GM19193 (cell line): ENCODE data around the gene FBXL4.

Experiments used
- POLR2A ChIP-seq: IDR thresholded peaks from 4 replicates; pipeline ENCODE4 v1.6.1; 2011; ENCODE audit not compliant: insufficient read depth, insufficient read length; ENCODE audit errors: extremely low read depth

Gene FBXL4

GRCh38 chr6:98838032-98838431 lies 109.7 kb downstream of the FBXL4 start:
- no peak for TF ChIP-seq POLR2A

DNA sequence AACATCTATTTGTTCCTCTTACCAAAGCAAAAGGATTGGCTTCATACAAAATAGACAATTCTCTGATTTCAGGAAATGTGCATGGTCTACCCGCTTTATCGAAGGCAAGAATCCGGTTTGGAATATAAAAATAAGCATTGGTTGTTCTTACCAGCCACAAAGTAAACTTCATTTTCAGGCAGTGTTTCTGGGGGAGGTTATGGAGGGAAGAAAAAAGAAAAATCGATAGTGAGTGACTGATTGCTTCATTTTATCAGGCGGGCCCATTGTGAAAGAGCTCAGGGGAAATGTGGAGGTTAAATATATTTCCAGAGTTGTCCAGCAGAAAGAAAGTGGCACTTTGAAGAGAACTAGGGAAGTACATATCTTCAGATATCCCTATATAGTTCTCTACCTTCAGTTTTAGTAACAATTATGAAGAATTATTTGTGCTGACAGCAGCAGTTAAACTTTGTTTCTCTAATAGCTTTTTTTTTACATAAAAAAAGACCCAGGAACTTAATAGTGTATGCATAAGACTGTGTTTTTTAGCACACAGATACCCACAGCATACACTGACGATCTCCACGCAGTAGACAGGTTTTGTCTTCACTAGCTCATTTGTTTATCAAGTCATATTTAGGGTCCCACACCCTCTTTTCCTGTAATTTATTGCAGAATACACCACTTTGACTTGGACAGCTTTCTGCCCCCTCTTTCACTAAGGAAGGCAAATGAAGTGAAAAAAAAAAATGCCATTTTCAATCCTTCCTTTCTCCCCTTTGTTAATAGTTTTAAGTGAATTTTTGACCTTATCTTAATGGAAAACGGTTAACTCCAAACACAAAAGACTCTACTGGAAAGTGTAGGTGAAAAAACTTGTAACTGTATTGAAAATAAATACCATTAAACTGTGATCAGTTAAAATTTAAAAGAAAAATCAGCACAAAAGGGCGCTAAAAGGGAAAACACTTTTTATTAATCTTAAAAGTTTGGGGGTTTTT lies 110.5 kb downstream of the FBXL4 start:
- no peak for TF ChIP-seq POLR2A

GRCh38 chr6:98836025-98836961 lies 111.5 kb downstream of the FBXL4 start:
- no peak for TF ChIP-seq POLR2A

- no peak for TF ChIP-seq POLR2A
Measured at GRCh38 chr6:98835149-98836024, 112.4 kb downstream of the FBXL4 start.

DNA sequence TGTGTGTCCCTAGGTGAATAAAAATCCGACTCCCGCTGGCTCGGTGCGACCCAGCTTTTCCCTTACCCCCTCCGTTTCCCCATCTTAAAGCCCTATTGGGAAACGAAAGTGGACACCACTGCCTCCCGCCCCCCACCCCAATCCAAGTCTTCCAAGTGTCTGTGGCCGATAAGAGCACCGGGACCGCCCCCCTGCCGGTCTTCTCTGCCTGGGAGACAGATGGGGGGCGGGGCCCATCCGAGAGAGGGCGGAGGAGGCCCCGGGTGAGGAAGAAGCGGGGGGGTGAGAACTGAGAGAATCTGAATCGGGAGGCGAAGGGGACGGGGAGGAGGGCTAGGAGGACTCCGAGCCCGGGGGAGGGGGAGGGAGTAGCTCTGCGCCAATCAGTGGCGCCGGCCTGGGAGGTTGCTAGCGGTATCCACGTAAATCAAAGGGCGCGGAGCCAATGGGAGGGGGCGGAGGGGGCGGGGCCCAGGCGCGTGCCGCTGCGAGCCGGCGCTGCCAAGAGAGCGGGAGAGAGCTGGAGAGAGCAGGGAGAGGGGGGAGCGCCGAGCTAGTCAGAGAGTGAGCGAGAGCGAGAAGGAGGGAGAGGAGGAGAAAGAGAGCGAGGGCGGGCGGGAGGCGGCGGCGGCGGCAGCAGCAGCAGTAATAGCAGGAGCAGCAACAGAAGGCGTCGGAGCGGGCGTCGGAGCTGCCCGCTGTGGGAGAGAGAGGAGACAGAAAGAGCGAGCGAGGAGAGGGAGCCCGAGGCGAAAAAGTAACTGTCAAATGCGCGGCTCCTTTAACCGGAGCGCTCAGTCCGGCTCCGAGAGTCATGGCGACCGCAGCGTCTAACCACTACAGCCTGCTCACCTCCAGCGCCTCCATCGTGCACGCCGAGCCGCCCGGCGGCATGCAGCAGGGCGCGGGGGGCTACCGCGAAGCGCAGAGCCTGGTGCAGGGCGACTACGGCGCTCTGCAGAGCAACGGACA lies 113.4 kb downstream of the FBXL4 start, which contains the start of gene POU3F2:
TSS of gene POU3F2 (plus strand) at position 515 of the 972 bp plus-strand sequence. CDS start at position 815, 300 bp downstream.
- no peak for TF ChIP-seq POLR2A

DNA sequence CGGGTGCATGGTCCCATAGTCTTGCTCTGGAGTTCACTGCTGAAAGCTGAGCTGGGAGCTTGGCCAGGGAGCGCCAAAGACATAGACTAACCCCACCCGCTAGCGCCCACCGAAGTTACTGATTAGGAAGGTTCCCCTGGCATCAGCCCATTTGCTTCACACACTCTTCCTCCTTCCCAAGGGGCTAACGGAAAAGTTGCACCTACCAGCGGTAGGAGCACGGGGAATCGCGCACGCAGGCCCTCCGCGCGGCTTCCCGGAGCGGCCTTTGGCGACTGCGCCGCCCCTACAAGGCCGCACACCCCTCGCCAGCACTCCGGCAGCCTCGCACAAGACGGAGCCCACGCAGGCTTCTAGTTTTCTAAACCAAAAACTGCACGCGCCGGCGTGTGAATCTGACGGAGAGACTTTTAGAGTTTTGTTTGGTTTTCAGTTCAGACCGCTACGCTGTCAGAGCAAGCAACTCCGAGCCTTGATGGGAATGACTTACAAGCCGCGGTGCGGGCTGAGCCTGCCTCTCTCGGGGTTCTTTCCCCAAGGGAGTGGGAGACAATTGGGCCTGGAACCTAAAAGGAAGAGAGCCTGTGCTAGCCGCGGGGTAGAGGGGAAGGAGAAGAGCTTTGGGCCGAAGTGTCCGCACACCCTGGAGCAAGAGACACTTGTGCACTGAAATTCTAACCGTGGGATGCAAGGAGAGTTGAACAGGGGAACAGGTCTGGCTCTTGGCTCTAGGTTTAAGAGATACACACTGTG lies 114.3 kb downstream of the FBXL4 start:
- no peak for TF ChIP-seq POLR2A

GRCh38 chr6:98833057-98833306 lies 114.8 kb downstream of the FBXL4 start:
- no peak for TF ChIP-seq POLR2A

GRCh38 chr6:98832284-98833056 lies 115.3 kb downstream of the FBXL4 start:
- TF ChIP-seq POLR2A = no peak

GRCh38 chr6:98831959-98832283 lies 115.8 kb downstream of the FBXL4 start:
- no peak for TF ChIP-seq POLR2A

GRCh38 chr6:98831057-98831958 lies 116.4 kb downstream of the FBXL4 start:
- no peak for TF ChIP-seq POLR2A

- no peak for TF ChIP-seq POLR2A
Measured at GRCh38 chr6:98830146-98830545, 117.6 kb downstream of the FBXL4 start.
